GDM1 (cell line): ENCODE measurements around the gene RASSF5.

ENCODE experiments used
- DNase-seq: peaks from one replicate; lab custom pipeline; 2025; lab: John Stamatoyannopoulos, UW

Gene RASSF5

DNA sequence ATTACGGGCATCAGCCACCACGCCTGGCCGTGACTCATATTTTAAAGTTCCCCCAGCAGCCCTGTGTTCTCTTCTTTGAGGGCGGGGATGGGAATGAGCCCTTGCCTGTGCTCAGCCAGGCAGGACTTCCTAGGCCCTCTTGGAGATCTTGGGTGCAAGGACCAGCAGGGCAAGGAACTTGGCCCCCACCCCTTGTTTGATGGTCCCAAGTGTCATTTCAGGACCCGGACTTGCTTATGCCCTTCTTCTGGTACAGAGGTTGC, 9.3 kb downstream of the RASSF5 start:
- DNase-seq = no peak

DNA sequence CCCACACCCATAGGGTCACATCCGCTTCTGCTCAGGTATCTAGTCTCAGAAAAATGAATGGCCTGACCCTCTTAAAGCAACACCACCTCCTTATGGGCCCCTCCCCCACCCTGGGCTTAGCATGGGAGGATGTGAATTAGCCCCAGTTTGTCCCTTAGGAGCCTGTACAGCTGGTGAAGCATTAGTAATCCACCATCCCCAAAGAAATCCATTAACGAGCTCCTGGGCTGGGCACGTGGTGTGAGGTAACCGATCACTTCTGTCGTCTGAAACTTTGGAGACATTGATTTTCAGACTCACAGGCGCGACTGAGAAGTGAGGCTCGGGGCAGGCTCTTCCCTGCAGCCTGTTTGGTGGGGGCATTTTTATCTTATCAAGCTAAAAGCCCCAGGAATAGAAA, 10.5 kb downstream of the RASSF5 start:
- no peak for DNase-seq

DNA sequence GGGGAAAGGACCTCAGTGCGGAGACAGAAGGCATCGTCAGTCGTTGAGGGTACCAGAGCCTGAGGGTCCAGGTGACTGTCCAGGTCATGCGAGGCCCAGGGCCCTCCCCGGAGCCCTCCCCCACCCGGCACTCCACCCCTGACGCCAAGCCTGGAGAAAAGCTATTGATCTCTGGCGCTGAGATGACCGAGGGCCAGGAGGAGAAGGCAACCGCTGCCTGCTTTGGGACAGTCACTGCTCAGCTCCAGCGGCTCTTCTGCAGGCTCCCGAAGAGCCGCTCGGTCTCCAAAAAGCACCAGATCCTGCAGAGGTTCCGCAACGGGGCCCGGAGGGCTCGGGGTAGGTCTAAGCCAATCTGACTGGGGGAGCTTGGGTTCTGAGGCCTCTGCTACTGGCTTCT, 10.9 kb downstream of the RASSF5 start:
- no peak for DNase-seq

DNA sequence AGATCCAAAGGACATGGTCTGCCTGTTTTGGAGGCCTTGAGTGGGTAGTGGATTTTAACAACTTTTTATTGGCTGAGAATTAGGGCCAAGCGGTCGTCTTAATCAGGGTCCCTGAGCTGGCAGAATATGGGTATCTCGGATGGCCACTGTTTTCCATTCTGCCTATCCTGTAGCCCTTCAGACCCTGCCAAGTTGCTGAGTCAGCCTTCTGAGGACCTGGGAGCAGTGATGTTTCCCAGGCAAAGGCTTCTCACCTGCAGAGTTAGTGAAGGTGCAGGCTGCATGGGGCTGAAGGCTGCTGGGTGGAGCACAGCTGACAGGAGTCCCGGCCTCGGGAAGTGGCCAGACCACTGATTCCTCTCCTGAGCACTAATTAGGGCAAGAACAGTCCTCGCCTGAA, 11.4 kb downstream of the RASSF5 start:
- no peak for DNase-seq

DNA sequence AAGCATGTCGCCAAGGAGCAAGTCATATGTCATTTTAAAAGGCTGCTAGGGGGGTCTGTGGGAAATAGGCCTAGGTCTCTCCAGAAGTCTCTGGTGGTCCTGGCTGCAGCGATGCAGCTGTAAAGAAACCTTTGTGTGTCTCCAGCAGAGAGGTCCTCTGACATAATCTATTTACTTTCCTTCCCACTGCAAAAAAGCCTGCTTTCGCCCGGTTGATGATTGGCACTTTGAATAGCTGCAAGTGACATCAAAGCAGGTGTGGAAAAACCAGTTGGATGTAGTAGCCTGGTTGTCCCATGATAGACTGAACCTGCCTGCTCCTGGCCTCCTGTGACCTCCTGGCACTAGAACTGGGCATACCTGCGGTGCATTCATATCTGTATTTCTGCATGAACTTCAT, 13.8 kb downstream of the RASSF5 start:
- no peak for DNase-seq

DNA sequence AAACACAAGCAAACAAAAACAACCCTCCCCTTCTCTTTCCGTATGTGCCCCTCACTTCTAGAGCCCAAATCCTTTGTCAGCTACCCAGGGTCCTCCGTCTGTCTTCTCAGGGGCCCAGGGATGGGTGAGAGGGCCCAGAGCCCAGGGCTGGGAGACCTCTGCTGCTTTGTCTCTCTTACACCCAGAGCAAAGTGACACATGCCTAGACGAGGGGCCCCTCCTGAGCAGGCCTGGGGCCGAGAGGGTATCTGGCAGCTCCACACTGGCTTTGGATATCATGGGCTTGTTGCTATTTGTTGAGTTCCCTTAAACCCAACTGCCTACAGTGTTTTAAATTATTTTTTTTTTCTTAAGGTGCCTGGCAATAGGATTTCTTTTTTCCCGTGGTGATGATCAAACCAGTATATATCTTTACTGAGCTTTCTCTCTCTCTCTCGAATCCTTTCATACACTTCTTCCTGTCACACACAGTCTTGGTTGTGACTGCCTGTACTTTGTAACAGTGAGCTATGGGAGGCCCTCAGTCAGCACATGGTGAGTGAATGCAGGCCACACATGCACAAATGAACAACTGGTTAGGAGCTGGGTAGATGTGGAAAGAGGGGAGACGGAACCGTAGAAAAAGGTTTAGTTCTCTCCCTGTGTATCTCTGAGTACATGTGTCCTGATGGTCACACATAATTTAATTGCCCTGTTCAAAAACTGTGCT, 14.5 kb downstream of the RASSF5 start:
- no peak for DNase-seq

DNA sequence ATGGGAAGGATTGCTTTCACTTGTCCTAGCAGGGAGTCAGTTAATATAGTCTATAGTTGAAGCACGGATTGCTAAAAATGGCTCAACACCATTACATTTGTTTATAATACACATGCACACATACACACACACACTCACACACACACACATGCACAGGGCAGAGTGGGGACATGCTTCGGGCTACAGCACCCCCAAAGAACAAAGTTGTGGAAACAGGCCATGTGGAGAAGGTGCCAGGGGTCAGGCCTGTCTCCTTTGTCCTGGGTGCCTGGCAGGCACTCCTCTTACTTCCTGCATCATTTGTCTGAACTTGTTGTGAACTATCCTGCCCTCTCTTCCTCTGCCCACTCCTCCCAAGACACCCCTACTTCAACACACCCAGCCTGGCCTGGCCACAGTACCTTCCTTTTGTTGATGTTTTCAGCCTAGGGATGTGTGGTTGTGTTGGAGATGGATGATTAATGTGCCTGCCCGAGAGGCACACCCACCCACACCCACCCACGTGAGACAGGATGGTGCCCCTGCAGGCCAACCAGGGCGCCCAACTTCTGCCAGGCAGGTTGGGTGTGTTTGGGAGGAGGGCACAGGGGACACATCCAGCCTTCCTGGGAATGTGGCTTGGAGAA, 17.5 kb downstream of the RASSF5 start:
- DNase-seq = no peak

DNA sequence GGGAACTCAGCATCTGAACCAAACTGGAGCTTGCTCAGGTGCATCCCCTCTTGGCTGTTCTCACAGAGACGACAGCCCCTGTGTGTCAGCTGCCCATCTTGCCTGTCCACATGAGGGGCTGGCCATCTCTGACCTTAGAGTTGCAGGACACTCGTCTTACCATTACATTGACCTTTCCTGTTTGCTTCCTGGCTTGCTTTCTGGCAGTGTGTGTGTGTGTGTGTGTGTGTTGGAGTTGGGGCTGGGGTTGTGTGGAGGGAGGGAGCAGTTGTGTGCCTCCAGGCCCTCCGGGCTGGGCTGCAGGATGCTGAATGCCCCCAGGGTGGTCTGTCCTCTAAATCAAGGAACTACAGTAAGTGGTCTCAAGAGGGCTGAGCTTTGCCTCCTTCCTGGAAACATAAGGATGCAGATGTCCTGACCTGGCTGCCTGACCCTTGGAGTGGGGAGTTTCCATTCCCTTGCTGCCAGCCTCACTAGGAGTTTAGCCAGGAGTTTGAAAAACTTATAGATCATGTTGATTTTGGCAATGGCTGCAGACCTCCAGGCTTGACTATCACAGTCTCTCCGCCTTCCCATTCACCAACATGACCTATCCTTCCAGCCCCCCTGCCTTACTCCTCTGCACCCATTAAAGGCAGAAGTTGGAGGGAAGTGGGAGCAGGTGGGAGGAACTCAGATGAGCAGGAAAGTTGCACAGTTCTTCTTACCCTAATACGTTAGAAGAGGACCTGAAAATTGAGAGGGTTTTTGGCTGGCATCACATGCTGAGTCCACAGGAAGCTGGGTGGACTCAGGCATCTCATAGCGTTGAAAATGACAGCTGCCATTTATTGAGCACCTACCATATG, 19.0 kb downstream of the RASSF5 start:
- DNase-seq = no peak

DNA sequence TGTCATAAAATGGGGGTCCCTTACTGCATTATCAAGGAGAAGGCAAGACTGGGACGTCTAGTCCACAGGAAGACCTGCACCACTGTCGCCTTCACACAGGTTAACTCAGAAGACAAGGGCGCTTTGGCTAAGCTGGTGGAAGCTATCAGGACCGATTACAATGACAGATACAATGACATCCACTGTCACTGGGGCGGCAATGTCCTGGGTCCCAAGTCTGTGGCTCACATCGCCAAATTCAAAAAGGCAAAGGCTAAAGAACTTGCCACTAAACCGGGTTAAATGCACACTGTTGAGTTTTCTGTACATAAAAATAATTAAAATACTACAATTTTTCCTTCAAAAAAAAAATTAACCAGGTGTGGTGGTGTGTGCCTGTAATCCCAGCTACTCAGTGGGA, 22.1 kb downstream of the RASSF5 start:
- no peak for DNase-seq

DNA sequence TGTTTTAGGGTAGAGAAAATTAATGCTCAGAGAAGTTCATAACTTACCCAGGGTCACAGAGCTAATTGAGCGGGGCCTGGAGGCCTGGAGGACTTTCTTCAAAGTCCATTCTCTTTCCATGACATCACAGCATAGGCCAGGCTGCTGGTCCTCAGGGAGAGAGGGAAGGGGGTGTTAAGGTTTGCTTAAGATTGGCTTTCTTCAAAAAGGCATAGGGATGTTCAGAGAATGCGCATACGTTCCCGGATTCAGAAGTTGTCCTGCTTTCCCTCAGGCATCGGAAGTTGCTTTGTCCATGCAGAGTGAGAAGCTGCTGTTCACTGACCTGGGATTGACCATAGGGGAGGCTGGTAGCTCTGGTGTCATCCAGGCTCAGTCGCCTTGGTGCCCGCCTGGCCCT, 25.0 kb downstream of the RASSF5 start:
- DNase-seq = no peak

DNA sequence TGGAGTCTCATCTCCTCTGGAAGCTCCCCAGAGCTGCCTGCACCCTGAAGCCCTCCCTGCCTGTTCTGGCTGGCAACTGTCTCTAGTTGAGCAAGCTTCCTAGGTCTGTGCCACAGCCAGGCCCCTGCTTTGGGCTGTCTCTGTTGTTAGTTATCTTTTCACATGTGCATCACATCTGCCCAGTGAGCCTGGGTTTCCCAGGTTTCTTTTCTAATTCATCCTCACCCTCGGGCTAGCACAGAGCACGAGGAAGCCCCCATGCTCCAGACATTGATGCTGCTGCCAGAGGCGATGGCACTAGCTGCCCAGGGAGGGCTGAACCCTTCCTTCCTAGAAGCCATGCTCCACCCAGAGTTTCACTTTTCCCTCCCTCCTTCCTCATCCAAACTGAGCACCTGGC, 27.2 kb downstream of the RASSF5 start:
- DNase-seq = no peak

DNA sequence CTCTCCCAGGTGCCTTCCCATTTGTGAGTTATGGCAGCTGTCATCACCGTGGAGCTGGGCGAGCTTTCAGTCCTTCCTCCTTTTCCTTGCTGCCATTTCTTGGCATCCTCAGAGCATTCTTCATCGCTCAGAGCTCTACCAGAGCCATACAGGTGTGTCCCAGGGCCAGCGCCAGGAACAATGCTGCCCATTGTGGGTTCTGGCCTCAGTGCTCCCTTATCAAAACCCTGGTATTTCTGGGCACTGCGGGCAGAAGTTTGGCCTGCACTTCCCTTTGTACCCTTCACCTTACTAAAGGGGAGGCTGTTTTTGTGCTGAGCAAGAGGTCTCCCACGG, 28.5 kb downstream of the RASSF5 start:
- DNase-seq = no peak

DNA sequence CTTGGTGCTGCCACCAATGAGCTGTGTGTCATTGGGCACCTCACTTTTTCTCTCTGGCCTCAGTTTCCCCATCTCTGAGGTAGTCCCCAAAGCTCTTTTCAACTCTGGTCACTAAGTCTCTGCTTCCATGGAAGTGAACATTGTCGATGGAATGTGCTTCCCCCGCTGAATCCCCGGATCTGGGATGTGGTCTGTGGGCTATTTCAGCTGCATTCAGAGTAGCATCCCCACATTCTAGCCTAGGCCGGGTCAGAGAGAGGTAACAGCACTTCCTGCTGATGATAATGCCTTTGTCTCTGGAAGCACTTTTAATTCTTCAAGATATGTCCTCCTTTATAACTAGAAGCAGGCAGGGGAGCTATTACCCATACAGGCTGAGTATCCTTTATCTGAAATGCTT, 29.8 kb downstream of the RASSF5 start:
- no peak for DNase-seq

DNA sequence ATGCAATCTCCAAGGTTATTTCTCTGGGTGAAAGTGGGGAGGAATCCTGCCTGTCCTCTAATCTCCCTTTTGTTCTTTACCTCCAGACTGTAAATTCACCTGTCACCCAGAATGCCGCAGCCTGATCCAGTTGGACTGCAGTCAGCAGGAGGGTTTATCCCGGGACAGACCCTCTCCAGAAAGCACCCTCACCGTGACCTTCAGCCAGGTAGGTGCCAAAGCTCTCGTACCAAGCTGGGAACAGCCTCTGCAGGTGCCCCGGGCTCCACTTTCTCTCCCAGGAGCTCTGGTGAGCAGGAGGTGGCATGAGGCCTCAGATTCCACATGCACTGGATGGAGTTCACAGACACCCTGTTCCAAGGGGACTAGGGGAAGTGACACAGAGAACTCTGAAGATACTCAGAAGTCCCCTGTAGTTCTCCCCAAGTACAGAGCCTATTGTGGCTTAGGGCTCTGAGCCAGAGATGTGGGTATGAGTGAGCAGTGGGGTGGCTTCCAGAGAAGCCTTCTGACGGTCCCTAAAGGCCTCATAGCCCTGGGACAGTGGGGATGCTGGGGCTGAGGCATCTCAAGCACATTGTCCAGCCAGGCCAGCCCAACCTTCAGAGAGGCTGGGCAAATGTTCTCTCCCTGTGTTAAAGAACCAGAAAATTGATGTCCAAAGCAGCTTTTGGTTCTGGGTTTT, 30.9 kb downstream of the RASSF5 start:
- DNase-seq = no peak

DNA sequence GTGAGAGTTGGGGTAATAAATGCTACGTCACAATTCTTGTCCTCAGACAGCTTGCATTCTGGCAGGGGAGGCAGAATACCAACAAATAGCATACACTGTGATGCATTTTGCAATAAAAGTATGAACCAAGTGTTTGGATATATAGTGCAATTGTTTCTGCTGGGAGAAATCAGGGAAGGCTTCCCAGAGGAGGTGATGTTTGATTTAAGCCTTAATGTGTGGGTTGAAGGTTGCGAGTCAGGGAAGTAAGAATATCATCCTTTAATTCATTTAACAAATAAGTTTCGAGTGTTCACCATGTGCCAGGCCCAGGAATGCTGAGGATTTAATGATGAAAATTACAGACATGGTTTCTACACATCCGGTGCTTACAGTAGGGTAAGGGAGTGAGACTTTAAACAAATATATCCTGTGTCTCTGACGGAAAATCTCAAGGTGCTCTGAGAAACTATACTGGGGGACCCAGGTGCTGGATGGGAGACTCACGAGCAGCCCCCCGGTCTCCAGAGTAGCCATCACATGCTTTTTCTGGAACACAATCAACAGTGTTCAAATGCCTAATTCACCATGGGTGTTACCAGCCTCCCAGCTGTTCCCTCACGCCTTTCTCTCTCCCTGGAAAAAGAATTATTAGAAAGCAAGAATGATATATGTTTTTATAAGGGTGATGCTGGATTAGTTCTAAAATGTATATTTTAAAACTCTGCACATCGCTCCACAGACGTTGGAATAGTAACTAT, 31.7 kb downstream of the RASSF5 start:
- no peak for DNase-seq

DNA sequence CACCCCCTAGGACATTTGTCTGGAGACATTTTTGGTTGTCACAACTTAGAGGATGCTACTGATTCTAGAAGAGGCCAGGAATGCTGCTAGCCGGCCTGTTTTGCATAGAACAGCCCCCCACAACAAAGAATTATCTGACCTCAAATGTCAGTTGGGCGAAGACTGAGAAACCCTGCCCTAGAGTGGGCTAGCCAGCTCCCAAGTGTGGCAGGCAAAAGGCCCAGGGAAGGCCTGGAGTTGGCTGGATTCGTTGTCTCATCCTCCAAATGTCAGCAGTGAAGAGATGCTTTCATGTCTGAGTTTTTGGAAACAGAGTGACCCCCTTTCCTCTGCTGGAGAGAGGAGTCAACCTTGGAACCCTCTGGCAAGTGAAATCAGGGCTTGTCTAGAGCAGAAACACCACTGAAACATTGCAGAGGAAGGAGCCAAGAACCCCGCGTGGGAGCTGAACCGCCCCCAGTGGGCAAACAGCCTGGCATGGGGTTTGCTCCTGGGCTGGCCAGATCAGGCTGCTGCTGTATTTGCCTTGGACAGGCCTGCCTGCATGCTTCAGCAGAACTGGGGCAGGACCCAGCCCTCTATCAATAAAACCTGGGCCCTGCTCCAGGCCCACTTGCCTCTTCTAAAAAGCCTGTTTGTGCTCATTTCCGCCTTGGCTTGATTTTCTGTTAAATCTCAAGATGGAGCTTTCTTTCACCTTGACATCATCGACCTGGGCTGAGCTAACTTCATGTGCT, 32.9 kb downstream of the RASSF5 start:
- DNase-seq = no peak

DNA sequence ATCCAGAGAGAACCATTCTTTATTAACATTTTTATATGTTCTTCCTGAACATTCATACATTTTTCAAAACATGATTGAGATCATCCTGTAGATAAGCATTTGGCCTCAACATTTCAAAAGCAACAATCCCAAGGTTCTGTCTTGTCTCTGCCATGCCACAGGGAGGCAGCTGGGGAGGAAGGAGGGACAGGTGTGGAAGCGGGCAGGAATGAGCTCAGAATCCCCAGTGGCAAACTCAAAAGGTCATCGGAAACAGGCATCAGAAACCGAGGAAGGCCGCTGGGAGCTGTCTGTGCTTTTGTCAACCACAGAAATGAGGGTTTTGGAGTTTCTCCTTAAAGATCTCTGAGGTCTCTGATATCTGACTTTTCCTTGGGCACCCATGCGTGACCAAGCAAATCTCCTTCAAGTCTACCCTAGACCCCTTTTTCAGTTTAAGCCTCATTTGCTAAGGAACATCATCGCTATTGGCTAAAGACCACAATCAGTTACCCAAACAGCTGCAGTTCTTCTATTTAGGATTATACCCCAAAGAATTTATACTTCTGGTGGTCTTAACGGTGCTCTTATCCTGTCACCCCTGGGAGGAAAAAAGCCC, 34.0 kb downstream of the RASSF5 start:
- no peak for DNase-seq

DNA sequence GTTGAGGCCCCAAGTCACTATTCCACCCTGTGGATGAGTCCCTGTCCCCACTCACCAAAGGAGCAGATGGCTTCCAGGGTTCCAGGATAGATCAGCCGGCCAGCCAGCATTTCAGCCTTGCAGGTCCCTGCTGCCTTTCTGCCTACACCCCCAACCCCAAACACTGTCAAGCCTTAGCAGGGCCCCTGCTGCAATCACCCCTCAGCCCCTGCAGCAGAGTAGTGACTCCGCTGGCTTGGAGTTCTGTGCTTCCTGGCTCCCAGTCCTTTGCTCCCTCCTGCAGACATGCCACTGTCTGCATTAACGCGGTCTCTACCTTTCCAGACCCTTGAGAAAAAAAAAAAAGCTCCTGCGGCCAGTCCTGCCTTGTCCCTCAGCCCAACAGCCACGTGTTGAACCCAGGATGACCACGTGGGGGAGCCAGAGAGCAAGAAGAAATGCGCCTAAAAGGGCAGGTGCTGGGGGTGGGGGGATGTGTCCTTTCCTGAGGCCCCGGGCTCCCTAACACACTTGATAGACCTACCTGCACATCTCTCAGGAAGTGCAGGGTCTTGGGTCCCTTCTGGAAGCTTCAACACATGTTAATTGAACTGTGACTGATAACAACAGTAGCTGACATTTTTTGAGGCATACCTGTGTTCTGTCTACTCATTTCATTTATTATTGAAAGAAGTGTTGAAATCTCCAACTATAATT, 37.4 kb downstream of the RASSF5 start:
- peak; percentile 17 for DNase-seq

DNA sequence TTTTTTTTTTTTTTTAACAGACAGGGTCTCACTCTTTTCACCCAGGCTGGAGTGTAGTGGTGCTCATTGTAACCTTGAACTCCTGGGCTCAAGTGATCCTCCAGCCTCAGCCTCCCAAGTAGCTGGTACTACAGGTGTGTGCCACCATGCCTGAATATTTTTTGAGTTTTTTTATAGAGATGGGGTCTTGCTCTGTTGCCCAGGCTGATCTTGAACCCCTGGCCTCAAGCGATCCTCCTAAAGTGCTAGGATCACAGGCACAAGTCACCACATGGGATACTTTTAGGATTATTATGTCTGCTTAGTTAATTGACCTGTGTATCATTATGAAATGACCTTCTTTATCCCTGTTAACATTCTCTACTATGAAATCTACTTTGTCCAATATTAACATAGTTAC, 38.0 kb downstream of the RASSF5 start:
- DNase-seq = no peak

DNA sequence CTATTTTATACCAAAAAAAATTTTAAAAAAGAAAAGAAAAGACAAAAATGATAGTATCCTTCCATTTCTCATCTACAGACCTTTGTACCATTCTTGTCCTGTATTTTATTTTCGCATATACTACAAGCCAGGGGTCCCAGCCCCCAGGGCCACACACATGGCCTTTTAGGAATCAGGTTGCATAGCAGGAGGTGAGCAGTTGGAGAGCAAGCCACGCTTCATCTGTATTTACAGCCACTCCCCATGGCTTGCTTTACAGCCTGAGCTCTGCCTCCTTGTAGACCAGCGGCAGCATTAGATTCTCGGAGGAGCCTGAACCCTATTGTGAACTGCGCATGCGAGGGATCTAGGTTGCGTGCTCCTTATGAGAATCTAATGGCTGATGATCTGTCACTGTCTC, 39.8 kb downstream of the RASSF5 start:
- DNase-seq = no peak

DNA sequence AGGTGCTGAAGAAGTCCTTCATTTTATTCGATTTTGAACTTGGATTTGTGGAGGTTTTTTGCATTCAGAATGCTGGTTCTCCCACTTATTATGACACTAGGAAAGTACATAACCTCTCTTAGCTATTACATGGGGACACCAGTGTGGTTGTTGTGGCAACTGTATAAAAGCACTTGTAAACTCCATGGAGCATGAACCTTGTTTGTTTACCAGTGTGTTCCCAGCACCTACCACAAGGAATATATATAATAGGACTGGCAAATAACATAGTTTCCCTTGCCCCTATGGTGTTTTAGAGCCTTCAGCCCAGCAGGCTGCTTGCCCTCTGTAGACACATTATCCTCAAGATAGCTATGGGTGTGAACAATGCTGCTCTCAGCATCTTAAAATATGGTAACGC, 43.1 kb downstream of the RASSF5 start:
- DNase-seq = no peak
